GM10266 (cell line): Measurements from ENCODE around the gene FOXP1.

Experiments
- DNase-seq: peaks from one replicate; pipeline ENCODE4 v3.0.0; 2012; ENCODE audit errors: extremely low spot score
- TF ChIP-seq, protein P1 (sequence below): IDR thresholded peaks from 2 replicates; pipeline ENCODE4 v1.5.1; 2012; ENCODE audit warnings: mild to moderate bottlenecking, low read depth; ENCODE audit not compliant: control insufficient read depth, insufficient read depth; ENCODE audit errors: missing control alignments

Gene FOXP1

DNA sequence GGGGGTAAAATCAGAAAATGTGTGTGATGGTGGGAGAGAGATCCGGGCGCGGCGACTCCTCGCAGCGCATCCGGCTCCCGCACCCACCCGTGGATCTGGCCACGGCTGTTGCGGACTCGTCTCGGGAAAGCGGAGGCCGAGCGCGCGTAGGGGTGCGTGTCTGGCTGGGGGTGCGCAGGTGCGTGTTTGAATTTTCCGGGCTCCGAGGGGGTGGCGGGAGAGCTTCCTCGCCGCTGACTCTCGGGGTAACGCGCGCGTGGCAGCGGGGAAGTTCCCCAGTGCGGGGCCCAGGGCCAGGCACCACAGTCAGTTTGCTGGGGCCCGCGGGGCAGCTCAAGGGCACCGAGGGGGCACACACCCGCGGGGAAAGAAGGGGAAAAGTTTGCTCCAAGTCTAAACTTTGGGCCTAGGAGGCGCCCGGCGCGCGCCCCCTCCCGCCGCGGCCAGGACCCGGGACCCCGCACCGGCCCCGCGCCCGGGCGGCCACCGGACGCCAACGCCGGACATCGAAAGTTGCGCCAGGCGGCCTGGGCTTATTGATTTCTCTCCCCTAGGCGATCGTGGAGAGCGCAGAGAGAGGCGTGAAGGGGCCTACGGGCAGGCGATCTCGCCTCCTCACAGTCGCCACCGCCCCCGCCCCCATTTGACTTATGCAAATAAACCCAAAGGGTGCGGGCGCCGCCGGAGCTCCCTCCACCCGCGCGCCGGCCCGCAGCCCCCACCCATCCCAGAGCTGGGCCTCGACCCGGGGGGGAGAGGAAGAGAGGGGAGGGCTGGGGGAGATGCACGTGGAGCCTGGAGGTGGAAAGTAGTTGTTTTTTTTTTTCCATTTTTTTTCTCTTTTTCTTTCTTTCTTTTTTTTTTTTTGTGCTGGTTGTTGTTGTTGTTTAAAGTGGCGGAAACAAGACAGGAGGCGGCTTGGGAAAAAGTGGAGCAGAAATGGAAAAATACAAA, 639 bp downstream of the FOXP1 start:
- DNase-seq, result peak; percentile 44
- TF ChIP-seq, protein P1, sequence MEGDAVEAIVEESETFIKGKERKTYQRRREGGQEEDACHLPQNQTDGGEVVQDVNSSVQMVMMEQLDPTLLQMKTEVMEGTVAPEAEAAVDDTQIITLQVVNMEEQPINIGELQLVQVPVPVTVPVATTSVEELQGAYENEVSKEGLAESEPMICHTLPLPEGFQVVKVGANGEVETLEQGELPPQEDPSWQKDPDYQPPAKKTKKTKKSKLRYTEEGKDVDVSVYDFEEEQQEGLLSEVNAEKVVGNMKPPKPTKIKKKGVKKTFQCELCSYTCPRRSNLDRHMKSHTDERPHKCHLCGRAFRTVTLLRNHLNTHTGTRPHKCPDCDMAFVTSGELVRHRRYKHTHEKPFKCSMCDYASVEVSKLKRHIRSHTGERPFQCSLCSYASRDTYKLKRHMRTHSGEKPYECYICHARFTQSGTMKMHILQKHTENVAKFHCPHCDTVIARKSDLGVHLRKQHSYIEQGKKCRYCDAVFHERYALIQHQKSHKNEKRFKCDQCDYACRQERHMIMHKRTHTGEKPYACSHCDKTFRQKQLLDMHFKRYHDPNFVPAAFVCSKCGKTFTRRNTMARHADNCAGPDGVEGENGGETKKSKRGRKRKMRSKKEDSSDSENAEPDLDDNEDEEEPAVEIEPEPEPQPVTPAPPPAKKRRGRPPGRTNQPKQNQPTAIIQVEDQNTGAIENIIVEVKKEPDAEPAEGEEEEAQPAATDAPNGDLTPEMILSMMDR, result no peak

DNA sequence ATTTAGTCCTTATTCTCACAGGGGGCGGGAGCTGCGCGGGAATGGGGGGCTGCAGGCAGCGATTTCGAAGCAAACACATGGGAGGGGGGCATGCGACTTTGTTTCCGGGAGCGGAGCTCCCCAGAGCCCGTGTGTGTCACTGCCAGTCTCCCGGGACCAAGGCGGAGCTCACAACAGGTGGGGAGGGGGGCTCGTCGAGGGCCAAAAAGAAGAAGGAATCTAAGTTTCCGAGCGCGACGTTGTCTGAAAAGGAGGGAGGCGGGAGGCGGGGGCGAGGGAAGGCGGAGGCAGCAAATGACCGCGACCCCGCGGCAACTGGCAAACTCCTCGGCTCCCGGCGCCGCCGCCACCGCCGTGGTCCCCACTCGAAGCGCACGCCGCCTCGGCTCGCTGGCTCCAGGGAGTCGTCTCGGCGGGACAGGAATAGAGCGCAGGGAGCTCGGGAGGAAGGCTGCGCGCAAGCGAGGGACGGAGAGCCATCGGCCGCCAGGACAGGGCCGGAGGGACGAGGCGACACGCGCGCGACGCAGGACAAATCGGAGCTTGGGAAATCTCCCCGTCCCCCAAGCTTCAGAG, 1.4 kb downstream of the FOXP1 start:
- DNase-seq, result peak; percentile 26
- TF ChIP-seq, protein P1, result no peak

GRCh38 chr3:71581457-71582035, 2.0 kb downstream of the FOXP1 start:
- DNase-seq, result no peak
- TF ChIP-seq, protein P1, result no peak

GRCh38 chr3:71580636-71581456, 2.7 kb downstream of the FOXP1 start:
- TF ChIP-seq, protein P1, result no peak
- no peak for DNase-seq

- TF ChIP-seq, protein P1, result no peak
- no peak for DNase-seq
Observed at GRCh38 chr3:71579935-71580406, 3.6 kb downstream of the FOXP1 start.

GRCh38 chr3:71579326-71579934, 4.1 kb downstream of the FOXP1 start:
- TF ChIP-seq, protein P1, result no peak

More at GRCh38 chr3:71579326-71579934, 4.1 kb downstream of the FOXP1 start:
- no peak for DNase-seq
